NT2/D1 (cell line): ENCODE measurements around the gene PPT1.

Experiments
- DNase-seq: peaks from one replicate; pipeline ENCODE4 v3.0.0-alpha.2; 2011; ENCODE audit warnings: low read depth, low spot score
- H3K27me3 ChIP-seq: 2 replicates; pipeline ENCODE4 v1.6.0; 2011; ENCODE audit warnings: mild to moderate bottlenecking; ENCODE audit not compliant: insufficient read length, insufficient read depth
- H3K36me3 ChIP-seq: 2 replicates; pipeline ENCODE4 v1.6.1; 2011; ENCODE audit warnings: mild to moderate bottlenecking, low read length, mixed read lengths; ENCODE audit not compliant: insufficient read depth, insufficient read length
- H3K4me1 ChIP-seq: 2 replicates; pipeline ENCODE4 v1.5.1; 2011; ENCODE audit not compliant: insufficient read depth, insufficient read length
- H3K4me3 ChIP-seq: 2 replicates; pipeline ENCODE4 v1.5.1; 2011; ENCODE audit warnings: low read depth; ENCODE audit not compliant: insufficient read length
- H3K9ac ChIP-seq: 2 replicates; pipeline ENCODE4 v1.6.0; 2011; ENCODE audit warnings: low read depth; ENCODE audit not compliant: insufficient read length
- H3K9me3 ChIP-seq: 2 replicates; pipeline ENCODE4 v1.5.1; 2011; ENCODE audit warnings: mild to moderate bottlenecking, low read length; ENCODE audit not compliant: insufficient read depth
- SUZ12 ChIP-seq: IDR thresholded peaks from 2 replicates; pipeline ENCODE4 v1.6.1; 2011; ENCODE audit not compliant: insufficient read length, insufficient read depth; ENCODE audit errors: extremely low read depth
- YY1 ChIP-seq: IDR thresholded peaks from 2 replicates; pipeline ENCODE4 v1.6.1; 2011; ENCODE audit not compliant: insufficient read length, insufficient read depth
- ZNF274 ChIP-seq: IDR thresholded peaks from 2 replicates; pipeline ENCODE4 v1.6.1; 2011; ENCODE audit warnings: mild to moderate bottlenecking, low read depth, low read length

Gene PPT1

DNA sequence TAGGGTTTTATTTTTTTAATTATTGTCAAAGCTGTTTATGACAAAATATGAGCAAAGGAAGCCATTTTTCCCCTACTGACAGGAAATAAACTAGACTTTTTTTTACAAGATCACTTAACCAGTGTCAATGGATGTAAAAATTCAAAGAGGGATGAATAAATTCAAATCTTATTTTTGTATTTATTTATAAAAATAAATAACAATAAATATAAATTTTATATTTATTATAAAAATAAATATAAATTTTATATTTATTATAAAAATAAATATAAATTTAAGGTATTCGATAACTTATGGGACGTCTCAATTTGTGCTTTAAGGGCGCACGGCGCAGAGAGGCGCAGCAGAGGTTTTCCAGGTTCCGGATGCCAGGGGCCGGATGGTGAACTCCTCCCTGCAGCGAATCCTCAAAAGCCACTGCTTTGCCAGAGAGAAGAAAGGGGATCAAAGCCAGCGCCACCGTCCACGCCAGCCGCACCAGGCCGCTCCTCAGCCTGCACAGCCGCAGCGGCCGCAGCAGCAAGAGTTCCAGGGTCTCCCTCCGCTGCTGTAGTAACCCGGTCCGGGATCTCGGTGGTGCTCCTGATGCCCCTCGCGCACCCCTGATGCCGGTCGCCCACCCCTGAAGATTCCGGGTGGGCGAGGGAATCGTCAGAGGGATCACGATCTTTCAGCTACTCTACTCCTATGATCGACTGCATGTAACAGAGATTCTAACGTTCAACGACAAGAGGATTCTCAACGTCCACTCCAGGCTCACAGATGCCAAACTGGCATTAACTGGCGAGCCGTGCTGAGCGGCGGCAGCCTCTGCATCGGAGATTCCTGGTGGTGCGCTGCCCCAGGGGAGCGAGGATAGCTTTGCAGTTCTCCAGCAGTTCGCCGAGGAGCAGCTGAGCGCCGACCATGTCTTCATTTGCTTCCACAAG lies 35.6 kb upstream of the PPT1 start:
- no peak overlapping the region for H3K4me3 ChIP-seq

DNA sequence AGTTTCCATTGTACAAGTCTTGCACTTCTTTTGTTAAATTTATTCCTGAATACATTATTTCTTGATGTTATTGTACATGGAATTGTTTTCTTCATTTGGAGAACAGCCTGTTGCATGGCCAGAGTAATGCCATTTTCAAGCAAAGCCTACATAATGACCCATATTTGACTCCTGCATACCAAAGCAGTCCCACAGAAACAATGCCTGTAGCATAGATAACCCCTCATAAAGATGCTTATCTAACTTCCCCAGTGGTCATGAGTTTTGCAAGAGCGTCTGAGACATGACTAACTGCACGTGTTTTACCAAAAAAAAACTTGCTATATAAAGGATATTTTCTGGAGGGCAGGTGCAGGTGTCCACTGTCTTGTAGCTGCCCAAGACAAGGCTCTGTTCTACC lies 33.8 kb upstream of the PPT1 start:
- H3K4me1 ChIP-seq: no peaks in the 10 kb centered on the region
- H3K36me3 ChIP-seq: no peaks in the 10 kb centered on the region
- H3K9me3 ChIP-seq: no peaks in the 10 kb centered on the region
- no peak for TF ChIP-seq YY1
- no peak for TF ChIP-seq SUZ12
- no peak for TF ChIP-seq ZNF274
- no peak for DNase-seq
- H3K27me3 ChIP-seq: no peaks in the 10 kb centered on the region
- no peak overlapping the region for H3K9ac ChIP-seq
- no peak overlapping the region for H3K4me3 ChIP-seq

More for the DNA sequence above, 35.6 kb upstream of the PPT1 start:
- no peak overlapping the region for H3K9ac ChIP-seq
- no peak for DNase-seq
- H3K4me1 ChIP-seq: no peaks in the 10 kb centered on the region
- H3K9me3 ChIP-seq: no peaks in the 10 kb centered on the region
- H3K27me3 ChIP-seq: no peaks in the 10 kb centered on the region
- no peak for TF ChIP-seq YY1
- TF ChIP-seq ZNF274: no peak
- TF ChIP-seq SUZ12: no peak
- no peaks in the 10 kb centered on the region for H3K36me3 ChIP-seq

- H3K4me1 ChIP-seq: no peaks in the 10 kb centered on the region
- H3K36me3 ChIP-seq: no peaks in the 10 kb centered on the region
- TF ChIP-seq YY1 (no peak), SUZ12 (no peak), ZNF274 (no peak)
- no peaks in the 10 kb centered on the region for H3K27me3 ChIP-seq
- H3K9ac ChIP-seq: no peak overlapping the region
- no peak for DNase-seq
- H3K4me3 ChIP-seq: no peak overlapping the region
- no peaks in the 10 kb centered on the region for H3K9me3 ChIP-seq
Observed at GRCh38 chr1:40122855-40123254, 25.8 kb upstream of the PPT1 start.

GRCh38 chr1:40120128-40120527 lies 23.1 kb upstream of the PPT1 start:
- DNase-seq: no peak
- Histone ChIP-seq H3K27me3 (no peaks in the 10 kb centered on the region), H3K9me3 (no peaks in the 10 kb centered on the region), H3K4me1 (no peaks in the 10 kb centered on the region), H3K4me3 (no peak overlapping the region), H3K36me3 (no peaks in the 10 kb centered on the region), H3K9ac (no peak overlapping the region)
- no peak for TF ChIP-seq YY1
- no peak for TF ChIP-seq ZNF274
- no peak for TF ChIP-seq SUZ12

DNA sequence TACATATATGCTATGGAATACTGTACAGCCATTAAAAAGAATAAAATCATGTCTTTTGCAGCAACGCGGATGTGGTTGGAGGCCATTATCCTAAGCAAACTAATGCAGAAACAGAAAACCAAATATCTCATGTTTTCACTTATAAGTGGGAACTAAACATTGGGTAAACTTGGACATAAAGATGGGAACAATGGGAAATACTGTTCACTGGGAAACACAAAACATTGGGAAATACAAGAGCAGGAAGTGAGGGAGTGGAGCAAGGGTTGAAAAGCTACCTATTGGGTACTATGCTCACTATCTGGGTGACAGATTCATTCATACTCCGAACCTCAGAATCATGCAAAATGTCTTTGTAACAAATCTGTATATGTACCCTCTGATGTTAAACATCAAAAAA lies 17.3 kb upstream of the PPT1 start:
- DNase-seq: no peak
- no peak overlapping the region for H3K4me3 ChIP-seq
- no peaks in the 10 kb centered on the region for H3K36me3 ChIP-seq
- H3K9ac ChIP-seq: no peak overlapping the region
- H3K4me1 ChIP-seq: no peaks in the 10 kb centered on the region
- no peak for TF ChIP-seq SUZ12
- no peak for TF ChIP-seq YY1
- no peak for TF ChIP-seq ZNF274
- peaks cover 15% of the 10 kb centered on the region for H3K9me3 ChIP-seq
- H3K27me3 ChIP-seq: no peaks in the 10 kb centered on the region

GRCh38 chr1:40110389-40110788 lies 13.3 kb upstream of the PPT1 start:
- H3K27me3 ChIP-seq: no peaks in the 10 kb centered on the region
- TF ChIP-seq YY1 (no peak), SUZ12 (no peak)
- no peaks in the 10 kb centered on the region for H3K36me3 ChIP-seq
- DNase-seq: no peak
- peaks cover 19% of the 10 kb centered on the region for H3K9me3 ChIP-seq
- H3K4me1 ChIP-seq: no peaks in the 10 kb centered on the region
- H3K4me3 ChIP-seq: no peak overlapping the region
- no peak overlapping the region for H3K9ac ChIP-seq

DNA sequence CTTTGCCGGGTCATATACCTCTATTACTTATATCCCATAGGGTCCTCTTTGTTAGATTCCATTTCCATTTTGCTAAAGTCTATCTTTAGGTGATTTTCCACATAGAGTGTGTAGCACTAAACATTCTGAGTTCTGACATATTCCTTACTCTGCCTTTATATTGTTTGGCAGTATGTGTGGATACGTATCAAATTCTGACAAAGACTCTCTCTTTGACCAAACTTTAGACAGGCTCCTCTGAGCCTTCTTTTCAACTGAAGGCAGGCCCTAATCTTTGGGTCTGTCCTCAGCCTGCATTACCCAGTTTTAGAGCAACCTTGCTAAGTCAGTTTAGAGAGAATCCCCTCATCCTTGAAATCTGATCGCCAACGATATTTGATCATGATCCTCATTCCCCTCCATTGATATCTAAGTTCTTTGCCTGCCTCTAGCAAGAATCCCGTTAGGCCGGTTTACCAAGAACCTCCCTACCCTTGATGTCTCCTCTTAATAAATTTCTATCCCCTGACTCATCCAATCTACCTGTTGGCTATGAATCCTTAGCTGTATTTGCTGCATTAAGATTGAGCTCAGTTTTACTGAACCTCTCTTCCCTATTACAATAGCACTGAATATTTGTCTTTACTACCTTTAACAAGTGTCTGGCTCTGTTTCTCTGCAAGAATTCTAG lies 10.4 kb upstream of the PPT1 start:
- Histone ChIP-seq H3K27me3 (no peaks in the 10 kb centered on the region), H3K4me3 (no peak overlapping the region)
- DNase-seq: no peak

More for the DNA sequence above, 10.4 kb upstream of the PPT1 start:
- Histone ChIP-seq H3K9ac (no peak overlapping the region), H3K4me1 (no peaks in the 10 kb centered on the region), H3K36me3 (no peaks in the 10 kb centered on the region), H3K9me3 (peaks cover 34% of the 10 kb centered on the region)
- TF ChIP-seq YY1: no peak
- TF ChIP-seq ZNF274: no peak
- TF ChIP-seq SUZ12: no peak
